Measurements from ENCODE around the gene ACYP2. TPM values are rescaled to one million over a fixed set of nuclear protein-coding genes. Genes with fewer than 3 reads are reported as not detected.
A peak's percentile ranks its signal among the peaks of the same experiment; 100 is the strongest.
"Not testable (repeated sequence)": the region's sequence is repeated elsewhere in the genome, so short reads cannot be mapped to it uniquely, and the experiment has no call there.

ACYP2 gene
- total RNA-seq, 1 experiment from 2014 or later: 22.8 TPM

GRCh38 chr2:54318821-54319220 lies 203.4 kb downstream of the ACYP2 start:
- Histone ChIP-seq H3K27ac (ENCODE audit: low read length) (no peak overlapping the region), H3K9me3 (ENCODE audit: low read length) (no peaks in the 10 kb centered on the region), H3K4me1 (ENCODE audit: low read length) (no peaks in the 10 kb centered on the region), H4K20me1 (ENCODE audit: insufficient read depth, low read depth, low read length) (no peaks in the 10 kb centered on the region), H3K79me2 (ENCODE audit: low read length) (no peaks in the 10 kb centered on the region), H3K27me3 (ENCODE audit: low read length) (no peaks in the 10 kb centered on the region), H3K4me3 (ENCODE audit: low read length) (no peak overlapping the region), H2AFZ (ENCODE audit: low read length) (no peak overlapping the region), H3K4me2 (ENCODE audit: low read depth, low read length, poor library complexity, severe bottlenecking) (no peak overlapping the region), H3K36me3 (ENCODE audit: insufficient read depth, low read length) (no peaks in the 10 kb centered on the region), H3K9me2 (replicated peaks; ENCODE audit: insufficient read depth, low read length) (no peaks in the 10 kb centered on the region), H3K9ac (ENCODE audit: low read length) (no peak overlapping the region)
- DNase-seq: no peak

DNA sequence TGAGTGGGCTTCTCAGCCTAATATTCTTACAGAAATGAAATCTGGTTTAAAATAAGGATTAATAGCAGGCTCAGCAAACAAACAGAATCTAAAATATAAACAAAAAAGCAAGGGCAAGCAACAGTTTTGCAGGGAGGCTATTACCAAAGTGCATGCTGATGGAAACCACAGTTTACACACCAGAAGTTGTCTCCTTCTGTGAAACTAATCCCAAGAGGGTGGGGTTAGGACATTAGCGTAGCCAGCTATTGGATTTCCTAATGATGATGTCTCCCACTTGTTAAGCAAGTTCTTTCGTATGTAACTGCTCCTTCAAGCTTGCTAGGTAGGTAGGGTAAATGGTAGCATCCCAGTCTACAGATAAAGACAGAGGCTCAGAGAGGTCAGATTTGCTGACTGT lies 205.6 kb downstream of the ACYP2 start:
- Histone ChIP-seq H3K79me2 (ENCODE audit: low read length) (no peaks in the 10 kb centered on the region), H4K20me1 (ENCODE audit: insufficient read depth, low read depth, low read length) (no peaks in the 10 kb centered on the region), H3K9me2 (replicated peaks; ENCODE audit: insufficient read depth, low read length) (no peaks in the 10 kb centered on the region), H3K9ac (ENCODE audit: low read length) (no peak overlapping the region), H3K27me3 (ENCODE audit: low read length) (no peaks in the 10 kb centered on the region), H3K4me1 (ENCODE audit: low read length) (no peaks in the 10 kb centered on the region), H3K27ac (ENCODE audit: low read length) (no peak overlapping the region), H3K36me3 (ENCODE audit: insufficient read depth, low read length) (no peaks in the 10 kb centered on the region), H3K9me3 (ENCODE audit: low read length) (no peaks in the 10 kb centered on the region; the same call in 1 of the 2 replicates), H3K4me2 (ENCODE audit: low read depth, low read length, poor library complexity, severe bottlenecking) (no peak overlapping the region), H2AFZ (ENCODE audit: low read length) (no peak overlapping the region), H3K4me3 (ENCODE audit: low read length) (no peak overlapping the region)
- no peak for DNase-seq

DNA sequence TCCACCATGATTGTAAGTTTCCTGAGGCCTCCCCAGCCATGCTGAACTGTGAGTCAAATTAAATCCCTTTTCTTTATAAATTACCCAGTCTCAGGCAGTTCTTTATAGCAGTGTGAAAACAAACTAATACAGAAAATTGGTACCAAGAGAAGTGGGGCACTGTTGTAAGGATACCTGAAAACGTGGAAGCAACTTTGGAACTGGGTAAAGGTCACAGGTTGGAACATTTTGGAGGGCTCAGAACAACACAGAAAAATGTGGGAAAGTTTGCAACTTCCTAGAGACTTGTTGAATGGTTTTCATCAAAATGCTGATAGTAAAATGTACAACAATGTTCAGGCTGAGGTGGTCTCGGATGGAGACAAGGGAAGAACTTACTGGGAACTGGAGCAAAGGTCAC lies 209.1 kb downstream of the ACYP2 start:
- not testable (repeated sequence) for H3K9me2 ChIP-seq (replicated peaks; ENCODE audit: insufficient read depth, low read length); H3K27me3 ChIP-seq (ENCODE audit: low read length); DNase-seq; H3K4me1 ChIP-seq (ENCODE audit: low read length); H3K36me3 ChIP-seq (ENCODE audit: insufficient read depth, low read length); H4K20me1 ChIP-seq (ENCODE audit: insufficient read depth, low read depth, low read length); H3K4me3 ChIP-seq (ENCODE audit: low read length); H2AFZ ChIP-seq (ENCODE audit: low read length); H3K9ac ChIP-seq (ENCODE audit: low read length); H3K27ac ChIP-seq (ENCODE audit: low read length); H3K79me2 ChIP-seq (ENCODE audit: low read length); H3K9me3 ChIP-seq (ENCODE audit: low read length); H3K4me2 ChIP-seq (ENCODE audit: low read depth, low read length, poor library complexity, severe bottlenecking)

DNA sequence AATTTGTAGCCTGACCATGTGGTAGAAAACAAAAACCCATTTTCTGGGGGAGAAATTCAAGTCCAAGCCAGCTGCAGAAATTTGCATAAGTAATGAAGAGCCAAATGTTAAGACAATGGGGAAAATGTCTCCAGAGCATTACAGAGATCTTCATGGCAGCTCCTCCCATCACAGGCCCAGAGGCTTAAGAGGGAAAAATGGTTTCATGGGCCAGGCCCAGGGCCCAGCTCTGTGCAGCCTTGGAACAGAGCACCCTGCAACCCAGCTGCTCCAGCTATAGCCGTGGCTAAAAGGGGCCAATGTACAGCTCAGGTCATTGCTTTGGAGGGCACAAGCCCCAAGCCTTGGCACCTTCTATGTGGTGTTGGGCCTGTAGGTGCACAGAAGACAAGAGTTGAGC lies 209.7 kb downstream of the ACYP2 start:
- no peaks in the 10 kb centered on the region for H3K9me2 ChIP-seq (replicated peaks; ENCODE audit: insufficient read depth, low read length)
- no peak for DNase-seq
- no peak overlapping the region for H3K4me2 ChIP-seq (ENCODE audit: low read depth, low read length, poor library complexity, severe bottlenecking)
- H4K20me1 ChIP-seq (ENCODE audit: insufficient read depth, low read depth, low read length): no peaks in the 10 kb centered on the region
- H3K4me1 ChIP-seq (ENCODE audit: low read length): peaks cover 4% of the 10 kb centered on the region
- H2AFZ ChIP-seq (ENCODE audit: low read length): no peak overlapping the region
- H3K4me3 ChIP-seq (ENCODE audit: low read length): no peak overlapping the region
- H3K27ac ChIP-seq (ENCODE audit: low read length): no peak overlapping the region
- H3K9ac ChIP-seq (ENCODE audit: low read length): no peak overlapping the region
- no peaks in the 10 kb centered on the region for H3K27me3 ChIP-seq (ENCODE audit: low read length)
- no peaks in the 10 kb centered on the region; the same call in 1 of the 2 replicates for H3K9me3 ChIP-seq (ENCODE audit: low read length)
- H3K36me3 ChIP-seq (ENCODE audit: insufficient read depth, low read length): no peaks in the 10 kb centered on the region
- no peaks in the 10 kb centered on the region for H3K79me2 ChIP-seq (ENCODE audit: low read length)

GRCh38 chr2:54329482-54330161 lies 214.2 kb downstream of the ACYP2 start:
- no peak for DNase-seq
- Histone ChIP-seq H3K27ac (ENCODE audit: low read length) (no peak overlapping the region), H2AFZ (ENCODE audit: low read length) (no peak overlapping the region), H3K9me3 (ENCODE audit: low read length) (no peaks in the 10 kb centered on the region; the same call in 1 of the 2 replicates), H3K27me3 (ENCODE audit: low read length) (no peaks in the 10 kb centered on the region), H3K9ac (ENCODE audit: low read length) (peak overlapping the region; percentile 57; the same call in 1 of the 2 replicates), H3K9me2 (replicated peaks; ENCODE audit: insufficient read depth, low read length) (no peaks in the 10 kb centered on the region), H4K20me1 (ENCODE audit: insufficient read depth, low read depth, low read length) (no peaks in the 10 kb centered on the region), H3K4me3 (ENCODE audit: low read length) (peak overlapping the region; percentile 63), H3K36me3 (ENCODE audit: insufficient read depth, low read length) (no peaks in the 10 kb centered on the region), H3K4me2 (ENCODE audit: low read depth, low read length, poor library complexity, severe bottlenecking) (peak overlapping the region; percentile 86), H3K79me2 (ENCODE audit: low read length) (no peaks in the 10 kb centered on the region), H3K4me1 (ENCODE audit: low read length) (peaks cover 18% of the 10 kb centered on the region)

- Histone ChIP-seq H2AFZ (ENCODE audit: low read length) (peak overlapping the region; percentile 63; the same call in 1 of the 2 replicates), H3K4me2 (ENCODE audit: low read depth, low read length, poor library complexity, severe bottlenecking) (peak overlapping the region; percentile 86), H3K9me3 (ENCODE audit: low read length) (no peaks in the 10 kb centered on the region), H3K79me2 (ENCODE audit: low read length) (no peaks in the 10 kb centered on the region), H3K27me3 (ENCODE audit: low read length) (no peaks in the 10 kb centered on the region), H3K4me3 (ENCODE audit: low read length) (peak overlapping the region; percentile 63), H3K9me2 (replicated peaks; ENCODE audit: insufficient read depth, low read length) (no peaks in the 10 kb centered on the region), H3K4me1 (ENCODE audit: low read length) (peaks cover 18% of the 10 kb centered on the region), H4K20me1 (ENCODE audit: insufficient read depth, low read depth, low read length) (no peaks in the 10 kb centered on the region), H3K9ac (ENCODE audit: low read length) (peak overlapping the region; percentile 57), H3K27ac (ENCODE audit: low read length) (no peak overlapping the region), H3K36me3 (ENCODE audit: insufficient read depth, low read length) (no peaks in the 10 kb centered on the region)
- DNase-seq: peak; percentile 91
These were observed 214.9 kb downstream of the ACYP2 start for GRCh38 chr2:54330162-54330925.

GRCh38 chr2:54330926-54331835 lies 215.8 kb downstream of the ACYP2 start:
- peak overlapping the region; percentile 57 for H3K9ac ChIP-seq (ENCODE audit: low read length)
- no peak overlapping the region for H3K27ac ChIP-seq (ENCODE audit: low read length)

GRCh38 chr2:54332386-54332785 lies 217.0 kb downstream of the ACYP2 start:
- no peak overlapping the region for H2AFZ ChIP-seq (ENCODE audit: low read length)
- no peaks in the 10 kb centered on the region for H3K9me2 ChIP-seq (replicated peaks; ENCODE audit: insufficient read depth, low read length)
- no peaks in the 10 kb centered on the region for H3K9me3 ChIP-seq (ENCODE audit: low read length)
- no peak overlapping the region for H3K4me2 ChIP-seq (ENCODE audit: low read depth, low read length, poor library complexity, severe bottlenecking)
- no peaks in the 10 kb centered on the region for H3K79me2 ChIP-seq (ENCODE audit: low read length)
- no peaks in the 10 kb centered on the region for H3K27me3 ChIP-seq (ENCODE audit: low read length)
- H3K36me3 ChIP-seq (ENCODE audit: insufficient read depth, low read length): no peaks in the 10 kb centered on the region
- H3K27ac ChIP-seq (ENCODE audit: low read length): no peak overlapping the region
- H4K20me1 ChIP-seq (ENCODE audit: insufficient read depth, low read depth, low read length): no peaks in the 10 kb centered on the region
- DNase-seq: no peak
- H3K4me3 ChIP-seq (ENCODE audit: low read length): no peak overlapping the region
- no peak overlapping the region for H3K9ac ChIP-seq (ENCODE audit: low read length)
- H3K4me1 ChIP-seq (ENCODE audit: low read length): peaks cover 18% of the 10 kb centered on the region

More at GRCh38 chr2:54330926-54331835, 215.8 kb downstream of the ACYP2 start:
- H3K4me2 ChIP-seq (ENCODE audit: low read depth, low read length, poor library complexity, severe bottlenecking): peak overlapping the region; percentile 86
- no peak for DNase-seq
- no peaks in the 10 kb centered on the region for H3K36me3 ChIP-seq (ENCODE audit: insufficient read depth, low read length)
- H2AFZ ChIP-seq (ENCODE audit: low read length): peak overlapping the region; percentile 63; the same call in 1 of the 2 replicates
- H3K79me2 ChIP-seq (ENCODE audit: low read length): no peaks in the 10 kb centered on the region
- H3K4me3 ChIP-seq (ENCODE audit: low read length): peak overlapping the region; percentile 63
- H4K20me1 ChIP-seq (ENCODE audit: insufficient read depth, low read depth, low read length): no peaks in the 10 kb centered on the region
- no peaks in the 10 kb centered on the region for H3K27me3 ChIP-seq (ENCODE audit: low read length)
- peaks cover 18% of the 10 kb centered on the region for H3K4me1 ChIP-seq (ENCODE audit: low read length)
- H3K9me3 ChIP-seq (ENCODE audit: low read length): no peaks in the 10 kb centered on the region
- no peaks in the 10 kb centered on the region for H3K9me2 ChIP-seq (replicated peaks; ENCODE audit: insufficient read depth, low read length)

Measured in Karpas-422 (cell line).